NOMO-1 treated with dmso at 0.1 percent for 144 hours (cell line): Measurements from ENCODE around the gene OXCT1.
A peak's percentile ranks its signal among the peaks of the same experiment; 100 is the strongest.
"Not testable (repeated sequence)": the region's sequence is repeated elsewhere in the genome, so short reads cannot be mapped to it uniquely, and the experiment has no call there.

Experiments
- DNase-seq: peaks from one replicate; lab custom pipeline; 2025; ENCODE audit not compliant: unreplicated experiment; lab: John Stamatoyannopoulos, UW

The OXCT1 gene

DNA sequence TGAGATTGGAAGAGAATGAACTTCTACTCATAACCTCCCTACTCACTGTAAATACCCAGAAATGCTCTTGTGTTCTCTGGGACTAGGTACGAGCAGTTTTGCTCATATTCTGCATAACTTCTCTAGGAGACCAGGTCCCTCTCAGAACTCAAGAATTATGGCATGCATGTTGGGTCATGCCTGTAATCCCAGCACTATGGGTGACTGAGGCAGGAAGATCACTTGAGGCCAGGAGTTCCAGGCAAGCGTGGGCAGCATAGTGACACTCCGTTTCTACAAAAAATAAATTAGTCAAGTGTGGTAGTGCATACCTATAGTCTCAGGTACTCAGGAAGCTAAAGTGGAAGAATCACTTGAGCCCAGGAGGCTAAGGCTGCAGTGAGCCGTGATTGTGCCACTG lies 141.9 kb downstream of the OXCT1 start:
- no peak for DNase-seq

DNA sequence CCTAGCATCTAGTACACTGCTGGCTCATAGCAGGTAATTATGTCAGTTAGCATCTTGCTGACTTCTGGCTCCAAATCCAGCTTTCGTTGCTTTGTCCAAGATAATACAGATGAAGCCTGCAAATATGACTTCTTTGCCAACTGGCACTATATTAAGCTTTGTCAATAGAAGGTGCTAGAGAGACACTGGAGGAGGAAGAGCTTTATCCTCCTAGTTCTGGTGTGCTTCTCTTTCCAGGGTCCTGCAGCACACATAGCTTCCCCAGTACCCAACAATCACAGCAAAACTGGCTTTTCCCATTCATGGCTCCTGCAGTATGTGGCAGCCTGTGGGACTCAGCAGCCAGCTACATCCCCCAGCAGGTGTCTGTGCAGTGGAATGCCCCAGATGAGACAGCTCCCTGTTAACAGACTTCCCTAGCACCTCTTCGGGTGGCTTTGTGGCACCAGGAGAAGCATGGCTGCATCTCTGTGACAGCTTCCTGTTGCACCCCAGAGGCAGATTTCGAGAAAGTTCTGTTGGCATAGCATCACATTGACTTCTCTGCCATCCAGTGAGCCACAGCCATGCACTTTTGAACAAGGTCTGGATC lies 147.8 kb downstream of the OXCT1 start:
- DNase-seq, result no peak

DNA sequence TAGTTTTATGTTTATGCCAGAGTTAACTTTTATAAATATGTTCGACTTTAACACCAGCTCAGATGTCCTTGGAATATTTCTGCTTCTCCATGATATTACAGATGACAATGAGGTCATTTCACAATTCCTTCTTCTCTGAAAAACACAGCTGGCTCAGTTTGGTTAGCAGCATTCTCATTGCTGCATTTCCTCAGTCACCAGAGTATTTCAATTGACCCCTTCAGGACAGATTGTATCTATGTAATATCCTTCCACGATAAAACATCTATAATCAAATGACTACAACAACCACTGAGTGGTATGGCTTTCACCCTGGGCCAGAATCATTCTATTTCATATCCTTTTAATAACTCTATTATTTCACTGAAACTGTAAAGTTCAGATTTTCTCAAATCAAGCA lies 148.7 kb downstream of the OXCT1 start:
- DNase-seq, result no peak

DNA sequence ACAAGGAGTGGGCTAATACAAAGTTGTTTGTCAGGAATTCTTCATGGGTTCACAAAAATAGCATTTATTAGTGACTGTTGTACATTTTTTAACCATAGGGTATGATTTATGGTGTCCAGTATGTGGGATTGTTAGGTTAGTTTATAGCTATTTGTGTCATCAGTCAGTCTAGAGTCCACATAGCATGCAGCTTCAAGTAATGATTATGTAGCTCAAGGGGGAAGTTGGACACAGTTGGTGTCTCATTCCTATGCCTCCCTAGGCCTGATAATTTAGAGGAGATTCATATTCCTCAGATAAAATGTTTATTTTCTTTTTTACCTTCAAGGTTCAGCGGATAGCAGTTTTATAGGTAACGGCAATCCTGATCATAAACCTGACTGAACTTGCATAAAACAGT lies 153.8 kb downstream of the OXCT1 start:
- DNase-seq, result no peak

DNA sequence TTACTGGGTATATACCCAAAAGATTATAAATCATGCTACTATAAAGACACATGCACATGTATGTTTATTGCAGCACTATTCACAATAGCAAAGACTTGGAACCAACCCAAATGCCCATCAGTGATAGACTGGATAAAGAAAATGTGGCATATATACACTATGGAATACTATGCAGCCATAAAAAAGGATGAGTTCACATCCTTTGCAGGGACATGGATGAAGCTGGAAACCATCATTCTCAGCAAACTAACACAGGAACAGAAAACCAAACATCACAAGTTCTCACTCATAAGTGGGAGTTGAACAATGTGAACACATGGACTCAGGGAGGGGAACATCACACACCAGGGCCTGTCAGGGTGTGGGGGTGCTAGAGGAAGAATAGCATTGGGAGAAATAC lies 155.8 kb downstream of the OXCT1 start:
- DNase-seq, result not testable (repeated sequence)

DNA sequence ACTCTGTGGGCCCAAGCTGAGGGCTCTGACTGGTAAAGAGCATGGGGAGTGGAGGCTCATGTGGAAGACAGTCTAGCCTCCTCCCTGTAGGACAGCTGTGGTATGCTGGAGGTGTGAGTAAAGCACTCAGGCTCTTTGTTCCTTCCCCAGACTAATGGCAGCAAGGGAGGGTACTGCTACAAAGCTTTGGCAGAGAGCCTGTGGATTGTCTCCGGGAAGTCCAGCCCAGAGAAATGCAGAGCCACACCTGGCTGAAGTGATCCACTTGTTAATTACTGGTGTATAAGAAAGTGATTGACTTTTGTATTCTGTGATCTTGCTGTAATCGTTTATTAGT lies 161.7 kb downstream of the OXCT1 start:
- no peak for DNase-seq

DNA sequence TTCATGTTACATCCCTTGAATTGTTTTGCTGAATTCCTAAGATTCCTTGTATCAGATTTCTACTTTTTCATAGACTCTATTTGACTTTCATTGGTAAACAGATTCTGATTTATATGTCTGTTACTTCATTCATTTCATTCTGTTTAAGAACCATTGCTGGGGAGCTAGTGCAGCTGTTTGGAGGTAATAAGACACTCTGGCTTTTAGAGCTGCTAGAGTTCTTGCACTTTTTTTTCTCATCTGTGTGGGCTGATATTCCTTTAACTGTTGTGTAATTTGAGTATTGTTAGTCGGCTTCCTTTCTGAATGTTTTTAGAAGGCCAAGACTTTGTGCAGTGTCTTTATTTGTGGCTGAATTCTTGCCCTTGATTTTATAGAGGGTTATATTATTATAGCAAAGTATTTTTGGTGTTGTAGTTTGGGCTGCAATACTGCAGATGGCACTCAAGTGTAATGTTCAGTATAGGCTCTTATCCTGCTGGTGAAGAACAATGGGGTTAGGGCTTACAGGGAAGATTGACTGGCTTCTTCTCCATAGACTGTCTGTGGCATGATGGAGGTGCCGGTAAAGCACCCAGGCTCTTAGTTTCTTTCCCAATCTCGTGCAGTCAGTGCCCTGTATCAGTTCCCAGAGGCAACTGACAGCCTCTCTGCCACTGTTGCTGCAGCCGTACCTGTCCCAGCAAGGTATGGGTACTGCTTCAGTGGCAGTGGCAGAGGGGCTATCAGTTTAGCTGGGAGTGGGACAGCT lies 162.2 kb downstream of the OXCT1 start:
- DNase-seq, result no peak

DNA sequence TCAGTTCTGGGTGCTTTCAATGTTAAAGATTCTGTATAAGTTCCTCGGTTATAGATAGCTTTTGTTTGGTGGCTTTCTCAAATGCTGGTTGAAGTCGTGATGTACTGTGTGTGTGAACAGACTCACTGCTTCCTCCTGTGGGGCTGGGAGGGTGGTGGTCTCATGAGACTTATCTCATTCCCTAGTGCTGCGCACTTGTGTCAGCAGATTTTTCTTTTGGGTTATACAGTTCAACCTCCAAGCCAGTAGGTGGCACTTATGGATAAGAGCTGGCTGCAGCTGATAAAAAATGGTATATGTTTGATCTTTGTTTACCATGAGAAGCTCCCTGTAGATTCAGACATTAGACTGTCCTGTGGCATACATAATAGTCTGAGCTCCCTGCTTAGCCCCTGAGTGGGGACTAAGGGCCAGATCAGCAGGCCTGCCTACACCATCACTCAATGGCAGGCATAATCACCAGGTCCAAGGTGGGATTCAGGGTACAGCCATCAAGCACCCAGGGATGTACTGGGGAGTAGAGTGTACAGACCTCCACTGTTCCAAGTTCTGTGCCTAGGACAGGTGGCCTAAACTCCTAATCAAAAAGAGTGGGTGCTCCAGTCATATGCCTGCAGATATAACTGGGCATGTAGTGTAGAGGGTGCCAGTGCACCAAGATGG lies 174.2 kb downstream of the OXCT1 start:
- no peak for DNase-seq

DNA sequence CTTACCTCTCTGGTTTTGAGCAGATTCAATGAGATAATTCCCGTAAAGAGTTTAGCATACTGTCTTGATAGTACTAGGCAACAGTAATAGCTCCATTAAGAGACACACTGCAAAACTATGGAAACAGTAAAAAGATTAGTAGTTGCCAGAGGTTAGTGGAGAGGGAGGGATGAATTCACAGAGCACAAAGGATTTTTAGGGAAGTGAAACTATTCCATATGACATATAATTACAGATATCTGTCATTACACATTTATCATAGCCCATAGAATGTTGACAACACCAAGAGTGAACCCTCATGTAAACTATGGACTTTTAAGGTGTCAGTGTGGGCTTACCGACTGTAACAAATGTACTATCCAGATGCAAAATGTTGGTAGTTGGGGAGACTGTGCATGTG lies 183.5 kb downstream of the OXCT1 start:
- DNase-seq, result peak; percentile 2

DNA sequence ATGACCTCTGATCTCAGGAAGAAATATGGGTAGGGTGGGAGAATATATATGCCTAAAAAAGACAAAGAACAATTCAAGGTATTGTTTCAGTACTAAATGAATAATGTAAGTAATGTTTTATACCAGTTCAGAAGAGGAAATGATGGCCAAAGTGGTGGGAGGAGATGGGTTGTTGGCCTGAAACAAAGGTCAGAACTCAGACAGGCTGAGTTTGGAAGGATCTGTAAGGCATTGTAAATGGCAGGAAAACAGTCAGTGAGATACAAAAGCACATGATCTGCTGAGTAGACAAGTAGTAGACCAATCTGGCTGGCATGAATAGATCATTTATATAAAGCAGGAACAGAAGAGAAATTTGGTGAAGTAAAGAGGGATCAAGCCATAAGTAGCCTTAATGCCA lies 184.0 kb downstream of the OXCT1 start:
- no peak for DNase-seq

DNA sequence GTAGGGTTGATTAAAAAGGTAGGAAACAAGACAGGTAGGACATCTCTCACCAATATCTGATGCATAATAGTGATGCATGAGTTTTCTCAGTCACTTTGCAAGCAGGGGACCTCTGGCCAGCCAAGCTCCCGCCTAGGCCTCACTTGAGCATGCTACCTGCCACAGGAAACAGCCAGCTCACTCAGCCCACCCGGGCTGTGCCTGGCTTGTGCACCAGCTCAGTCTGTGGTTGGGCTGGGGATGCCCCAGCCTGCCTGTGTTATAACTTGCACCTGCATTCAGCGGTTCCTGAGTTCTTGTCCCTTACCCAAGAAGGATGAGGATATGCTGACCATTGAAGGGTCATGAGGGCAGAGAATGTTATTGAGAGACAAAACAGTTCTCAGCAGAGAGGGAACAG lies 187.0 kb downstream of the OXCT1 start:
- DNase-seq, result no peak

DNA sequence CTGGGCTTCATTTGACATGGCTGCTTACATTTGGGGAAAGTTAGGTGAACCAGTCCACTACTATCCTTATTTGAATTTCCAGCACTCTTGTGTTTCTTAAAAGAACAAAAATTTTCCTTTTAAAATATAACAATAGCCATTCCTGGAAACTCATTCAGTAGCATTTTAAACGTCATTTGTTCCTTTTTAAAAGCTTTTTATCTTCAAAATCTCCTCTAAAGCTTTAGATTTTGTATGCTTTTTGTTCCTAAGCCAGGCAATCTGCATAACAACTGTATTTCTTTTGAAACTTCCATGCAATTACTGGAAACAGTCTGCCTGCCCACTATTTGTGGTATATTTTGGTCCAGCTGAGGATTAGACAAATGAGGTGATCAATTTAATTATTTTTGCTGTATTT lies 187.6 kb downstream of the OXCT1 start:
- DNase-seq, result no peak

DNA sequence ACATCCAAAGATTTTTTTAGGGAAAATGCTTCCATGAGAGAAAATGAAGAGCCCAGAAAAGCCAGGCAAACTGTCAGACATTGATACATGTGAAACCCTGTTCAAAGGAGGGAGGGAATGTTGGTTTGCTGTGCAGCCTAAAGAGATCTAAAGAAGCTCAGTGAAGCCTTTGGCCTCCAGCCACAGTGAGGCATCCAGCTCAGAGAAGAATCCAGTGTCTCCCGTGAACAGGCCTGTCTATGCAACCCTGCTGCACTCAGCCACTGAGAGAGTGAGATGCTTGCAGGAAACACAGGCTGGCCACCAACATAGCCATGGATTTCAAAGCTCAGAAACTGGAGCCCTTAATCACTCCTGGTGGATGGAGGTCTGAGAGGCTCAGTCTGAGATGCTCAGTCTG lies 188.4 kb downstream of the OXCT1 start:
- no peak for DNase-seq
